ENCODE measurements around the gene GOLGA2. TPM values are rescaled to one million over a fixed set of nuclear protein-coding genes. Genes with fewer than 3 reads are reported as not detected.

The GOLGA2 gene
- total RNA-seq, 1 experiment from 2014 or later = 51.0 TPM

DNA sequence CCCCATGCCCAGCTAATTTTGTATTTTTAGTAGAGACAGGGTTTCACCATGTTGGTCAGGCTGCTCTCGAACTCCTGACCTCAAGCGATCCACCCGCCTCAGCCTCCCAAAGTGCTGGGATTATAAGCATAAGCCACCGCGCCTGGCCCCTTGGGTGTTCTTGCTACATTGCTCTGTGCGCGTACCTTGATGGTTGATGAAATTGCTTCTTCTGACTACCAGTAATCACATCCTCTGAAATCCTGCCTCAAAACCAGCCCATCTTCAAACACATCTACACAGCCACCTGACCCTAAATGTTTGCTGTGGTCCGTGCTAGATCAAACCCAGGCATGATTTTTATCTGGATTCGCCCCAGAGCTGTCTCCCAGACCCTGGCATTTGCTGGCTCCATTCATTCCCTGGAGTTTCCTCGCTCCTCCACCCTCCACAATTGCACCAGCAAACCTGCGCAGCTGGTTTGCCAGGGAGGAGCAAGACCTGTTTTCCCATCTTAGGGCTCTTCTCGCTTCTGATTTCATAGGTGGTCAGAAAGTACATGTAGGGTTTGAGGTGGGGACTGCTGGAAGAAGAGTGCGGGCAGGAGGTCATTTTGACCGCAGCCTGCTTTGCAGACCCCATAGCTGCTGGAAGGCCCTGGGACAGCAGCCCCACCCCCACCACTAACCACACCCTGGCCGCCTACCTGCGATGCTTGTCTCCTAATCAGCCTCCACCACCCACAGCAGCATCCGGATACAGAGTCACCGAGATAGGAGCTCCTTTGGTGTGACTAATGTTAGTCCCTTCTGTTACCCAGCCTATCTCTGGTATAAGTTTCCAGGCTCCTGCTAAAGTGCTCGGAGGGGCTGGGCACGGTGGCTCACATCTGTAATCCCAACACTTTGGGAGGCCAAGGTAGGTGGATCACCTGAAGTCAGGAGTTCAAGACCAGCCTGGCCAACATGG is 23.0 kb upstream of the GOLGA2 start:
- no peaks in the 10 kb centered on the region for H3K23me2 ChIP-seq (ENCODE audit: insufficient read length, low read depth, low read length, poor library complexity, severe bottlenecking)
- H2AK5ac ChIP-seq (ENCODE audit: insufficient read length, low read length) = no peak overlapping the region
- Mint-ChIP-seq H3K27me3 (ENCODE audit: low read depth) (peaks cover 4% of the 10 kb centered on the region), H3K27ac (no peak overlapping the region; a peak in 2 of 7 replicates), H3K9me3 (no peaks in the 10 kb centered on the region), H3K4me1 (peaks cover 2 to 4% of the 10 kb centered on the region in 2 experiments), H3K36me3 (ENCODE audit: insufficient read depth in 1 of 3, low read depth in 3 of 3) (no peaks in the 10 kb centered on the region), H3K4me3 (no peak overlapping the region)
- TF ChIP-seq, protein P1, sequence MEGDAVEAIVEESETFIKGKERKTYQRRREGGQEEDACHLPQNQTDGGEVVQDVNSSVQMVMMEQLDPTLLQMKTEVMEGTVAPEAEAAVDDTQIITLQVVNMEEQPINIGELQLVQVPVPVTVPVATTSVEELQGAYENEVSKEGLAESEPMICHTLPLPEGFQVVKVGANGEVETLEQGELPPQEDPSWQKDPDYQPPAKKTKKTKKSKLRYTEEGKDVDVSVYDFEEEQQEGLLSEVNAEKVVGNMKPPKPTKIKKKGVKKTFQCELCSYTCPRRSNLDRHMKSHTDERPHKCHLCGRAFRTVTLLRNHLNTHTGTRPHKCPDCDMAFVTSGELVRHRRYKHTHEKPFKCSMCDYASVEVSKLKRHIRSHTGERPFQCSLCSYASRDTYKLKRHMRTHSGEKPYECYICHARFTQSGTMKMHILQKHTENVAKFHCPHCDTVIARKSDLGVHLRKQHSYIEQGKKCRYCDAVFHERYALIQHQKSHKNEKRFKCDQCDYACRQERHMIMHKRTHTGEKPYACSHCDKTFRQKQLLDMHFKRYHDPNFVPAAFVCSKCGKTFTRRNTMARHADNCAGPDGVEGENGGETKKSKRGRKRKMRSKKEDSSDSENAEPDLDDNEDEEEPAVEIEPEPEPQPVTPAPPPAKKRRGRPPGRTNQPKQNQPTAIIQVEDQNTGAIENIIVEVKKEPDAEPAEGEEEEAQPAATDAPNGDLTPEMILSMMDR (conservative IDR thresholded peaks at IDR 0.05) = no peak
- no peaks in the 10 kb centered on the region for H4K20me1 ChIP-seq (ENCODE audit: control insufficient read depth, insufficient read depth, insufficient read length)
- no peak overlapping the region for H3K56ac ChIP-seq (ENCODE audit: insufficient read length, low read depth, low read length)
- H3K9me3 ChIP-seq (ENCODE audit: control insufficient read depth, low read depth, low read length) = no peaks in the 10 kb centered on the region
- no peak overlapping the region for H3K9ac ChIP-seq (ENCODE audit: extremely low read depth, insufficient read length, low read length)
- no peak overlapping the region for H3K18ac ChIP-seq (ENCODE audit: insufficient read length, low read depth, low read length)
- no peak overlapping the region for H3T11ph ChIP-seq (ENCODE audit: low read length)
- no peaks in the 10 kb centered on the region for H3K79me2 ChIP-seq (ENCODE audit: insufficient read depth, low read length)
- no peak overlapping the region for H2BK12ac ChIP-seq (ENCODE audit: insufficient read length, low read depth, low read length)
- no CpG with 5 or more reads among the region's 20 CpGs for WGBS (ENCODE audit: extremely low coverage, insufficient read length, low lambda C conversion rate)
- no peak overlapping the region for H3K27ac ChIP-seq (ENCODE audit: insufficient read length, low read depth, low read length)
- no peak overlapping the region for H3K14ac ChIP-seq (ENCODE audit: insufficient read depth, low read length)
- no peak overlapping the region for H3K23ac ChIP-seq (ENCODE audit: insufficient read length, low read depth, low read length)
- H4K91ac ChIP-seq (ENCODE audit: insufficient read length, low read depth, low read length) = no peak overlapping the region
- no peak overlapping the region for H2AFZ ChIP-seq (ENCODE audit: low read length)
- no peak overlapping the region for H2BK120ac ChIP-seq (ENCODE audit: low read depth, low read length, poor library complexity, severe bottlenecking)
- no peak overlapping the region for H2BK15ac ChIP-seq (ENCODE audit: low read depth, low read length)
- H3K79me1 ChIP-seq (ENCODE audit: insufficient read depth, low read depth, low read length, poor library complexity, severe bottlenecking) = no peaks in the 10 kb centered on the region
- no peak overlapping the region for H4K8ac ChIP-seq (replicated peaks; ENCODE audit: insufficient read length, low read depth, low read length)
- H3K4me2 ChIP-seq (ENCODE audit: insufficient read depth, insufficient read length, low read length) = no peak overlapping the region
- no peak overlapping the region for H2BK20ac ChIP-seq (ENCODE audit: low read depth, low read length, poor library complexity, severe bottlenecking)
- H3K4me1 ChIP-seq (ENCODE audit: insufficient read depth, low read length) = no peaks in the 10 kb centered on the region
- H3K27me3 ChIP-seq (ENCODE audit: insufficient read depth, low read length) = no peaks in the 10 kb centered on the region
- no peak overlapping the region for H2BK5ac ChIP-seq (ENCODE audit: insufficient read length, low read length)
- DNase-seq = no peak
- no peak overlapping the region for H4K5ac ChIP-seq (ENCODE audit: insufficient read length, low read depth, low read length)
- H3K4ac ChIP-seq (ENCODE audit: low read depth, low read length) = no peak overlapping the region
